OCI-LY3 (cell line): Measurements from ENCODE around the gene RNU2-63P.
A peak's percentile ranks its signal among the peaks of the same experiment; 100 is the strongest.
"Not testable (repeated sequence)": the region's sequence is repeated elsewhere in the genome, so short reads cannot be mapped to it uniquely, and the experiment has no call there.

Source experiments
- H2AFZ ChIP-seq: fragments of 200-600, 300-600 bp; shearing (Covaris generic); 2 replicates; pipeline ENCODE4 v1.6.0; 2014; ENCODE audit warnings: antibody characterized with exemption, low read depth, low read length
- H3K27ac ChIP-seq: fragments of 200-600, 300-600 bp; sonication (generic); 2 replicates; pipeline ENCODE4 v1.5.1; 2014; ENCODE audit warnings: mild to moderate bottlenecking, low read length, moderate library complexity, mixed read lengths
- H3K27me3 ChIP-seq: fragments of 200-600, 300-600 bp; sonication (generic); 2 replicates; pipeline ENCODE4 v1.6.1; 2014; ENCODE audit warnings: low read depth, low read length, mixed read lengths
- H3K36me3 ChIP-seq: fragments of 200-600, 300-600 bp; sonication (generic); replicated peaks from 2 replicates; pipeline ENCODE3; 2014; ENCODE audit warnings: low read depth, low read length, mixed read lengths
- H3K4me1 ChIP-seq: fragments of 300-600, 200-600 bp; sonication (generic); 2 replicates; pipeline ENCODE4 v1.6.1; 2014; ENCODE audit warnings: low read length, mixed read lengths
- H3K4me2 ChIP-seq: fragments of 200-600, 300-600 bp; sonication (generic); 2 replicates; pipeline ENCODE4 v1.6.1; 2014; ENCODE audit warnings: low read length, mixed read lengths
- H3K4me3 ChIP-seq: fragments of 300-600, 200-600 bp; sonication (generic); 2 replicates; pipeline ENCODE4 v1.5.1; 2014; ENCODE audit warnings: antibody characterized with exemption, mild to moderate bottlenecking, low read length, moderate library complexity
- H3K79me2 ChIP-seq: fragments of 300-600, 200-600 bp; shearing (Covaris generic); 2 replicates; pipeline ENCODE4 v1.6.1; 2014; ENCODE audit warnings: mild to moderate bottlenecking, low read length, mixed read lengths
- H3K9ac ChIP-seq: fragments of 300-600, 200-600 bp; shearing (Covaris generic); 2 replicates; pipeline ENCODE4 v1.6.0; 2014; ENCODE audit warnings: mild to moderate bottlenecking, low read length, moderate library complexity
- H3K9me3 ChIP-seq: fragments of 200-600, 300-600 bp; shearing (Covaris generic); 2 replicates; pipeline ENCODE4 v1.6.1; 2014; ENCODE audit warnings: low read length, mixed read lengths; ENCODE audit not compliant: insufficient read depth
- H4K20me1 ChIP-seq: fragments of 200-600, 300-600 bp; sonication (generic); 2 replicates; pipeline ENCODE4 v1.6.1; 2016; ENCODE audit warnings: low read length, mixed read lengths; ENCODE audit not compliant: insufficient read depth
- EZH2phosphoT487 ChIP-seq: fragments of 200-600 bp; shearing (Covaris generic); IDR thresholded peaks from 2 replicates; pipeline ENCODE4 v1.6.1; 2018; ENCODE audit warnings: antibody characterized with exemption, mixed run types, low read depth
- TF ChIP-seq, protein P1 (sequence below): fragments of 200-600, 300-600 bp; sonication (generic); IDR thresholded peaks from 2 replicates; pipeline ENCODE4 v1.5.1; 2014; ENCODE audit warnings: antibody characterized with exemption, low read length, low read depth

Gene RNU2-63P

DNA sequence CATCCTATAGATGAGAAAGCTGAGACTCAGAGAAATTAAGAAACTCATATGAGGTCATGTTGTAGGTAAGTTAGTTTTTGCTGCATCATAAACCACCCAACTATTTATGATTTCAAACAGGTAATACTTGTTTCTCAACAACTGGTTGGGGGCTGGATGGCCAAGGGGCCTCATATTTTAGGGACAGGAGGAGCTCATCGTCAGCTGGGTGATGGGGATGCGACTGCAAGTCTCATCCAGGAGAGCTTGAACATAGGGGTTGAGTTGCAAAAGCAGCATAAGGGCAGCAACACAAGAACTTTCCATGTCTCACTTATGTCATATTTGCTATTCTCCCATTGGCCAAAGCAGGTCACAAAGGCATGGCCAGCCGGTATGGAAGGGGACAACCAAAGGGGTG, 3.6 kb upstream of the RNU2-63P start:
- Histone ChIP-seq H3K27ac (no peak overlapping the region), H3K4me3 (no peak overlapping the region), H2AFZ (no peak overlapping the region), H3K4me2 (no peak overlapping the region), H3K9me3 (no peaks in the 10 kb centered on the region), H3K36me3 (no peaks in the 10 kb centered on the region), H3K79me2 (no peaks in the 10 kb centered on the region), H3K27me3 (no peaks in the 10 kb centered on the region), H4K20me1 (no peaks in the 10 kb centered on the region), H3K9ac (no peak overlapping the region), H3K4me1 (peaks cover 13% of the 10 kb centered on the region)
- TF ChIP-seq, protein P1, sequence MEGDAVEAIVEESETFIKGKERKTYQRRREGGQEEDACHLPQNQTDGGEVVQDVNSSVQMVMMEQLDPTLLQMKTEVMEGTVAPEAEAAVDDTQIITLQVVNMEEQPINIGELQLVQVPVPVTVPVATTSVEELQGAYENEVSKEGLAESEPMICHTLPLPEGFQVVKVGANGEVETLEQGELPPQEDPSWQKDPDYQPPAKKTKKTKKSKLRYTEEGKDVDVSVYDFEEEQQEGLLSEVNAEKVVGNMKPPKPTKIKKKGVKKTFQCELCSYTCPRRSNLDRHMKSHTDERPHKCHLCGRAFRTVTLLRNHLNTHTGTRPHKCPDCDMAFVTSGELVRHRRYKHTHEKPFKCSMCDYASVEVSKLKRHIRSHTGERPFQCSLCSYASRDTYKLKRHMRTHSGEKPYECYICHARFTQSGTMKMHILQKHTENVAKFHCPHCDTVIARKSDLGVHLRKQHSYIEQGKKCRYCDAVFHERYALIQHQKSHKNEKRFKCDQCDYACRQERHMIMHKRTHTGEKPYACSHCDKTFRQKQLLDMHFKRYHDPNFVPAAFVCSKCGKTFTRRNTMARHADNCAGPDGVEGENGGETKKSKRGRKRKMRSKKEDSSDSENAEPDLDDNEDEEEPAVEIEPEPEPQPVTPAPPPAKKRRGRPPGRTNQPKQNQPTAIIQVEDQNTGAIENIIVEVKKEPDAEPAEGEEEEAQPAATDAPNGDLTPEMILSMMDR = no peak
- no peak for TF ChIP-seq EZH2phosphoT487

DNA sequence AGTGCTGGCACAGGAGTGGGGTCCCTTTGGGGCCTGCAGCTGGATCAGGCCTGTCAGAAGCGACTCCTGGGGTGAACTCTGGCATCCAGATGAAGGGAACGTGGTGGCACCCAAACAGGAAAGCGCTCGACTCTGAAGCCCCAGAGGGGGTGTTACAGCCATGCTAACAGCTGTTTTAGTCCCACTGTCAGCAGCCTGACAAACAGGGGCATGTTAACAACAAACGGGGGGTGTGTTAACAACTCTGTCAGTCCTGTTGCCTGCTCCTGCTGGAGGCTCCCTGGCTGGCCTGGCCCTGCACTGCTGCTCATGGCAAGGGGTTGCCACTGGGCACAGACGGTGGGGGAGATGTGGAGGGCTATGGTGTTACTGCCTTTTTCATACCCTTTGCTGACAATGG, 2.6 kb upstream of the RNU2-63P start:
- H3K9me3 ChIP-seq = no peaks in the 10 kb centered on the region
- no peaks in the 10 kb centered on the region for H4K20me1 ChIP-seq
- H3K27me3 ChIP-seq = no peaks in the 10 kb centered on the region
- no peak overlapping the region for H2AFZ ChIP-seq
- TF ChIP-seq, protein P1 = no peak
- peaks cover 13% of the 10 kb centered on the region for H3K4me1 ChIP-seq
- no peaks in the 10 kb centered on the region for H3K36me3 ChIP-seq
- H3K27ac ChIP-seq = no peak overlapping the region
- H3K79me2 ChIP-seq = no peaks in the 10 kb centered on the region
- H3K4me2 ChIP-seq = no peak overlapping the region
- no peak overlapping the region for H3K4me3 ChIP-seq
- no peak overlapping the region for H3K9ac ChIP-seq

DNA sequence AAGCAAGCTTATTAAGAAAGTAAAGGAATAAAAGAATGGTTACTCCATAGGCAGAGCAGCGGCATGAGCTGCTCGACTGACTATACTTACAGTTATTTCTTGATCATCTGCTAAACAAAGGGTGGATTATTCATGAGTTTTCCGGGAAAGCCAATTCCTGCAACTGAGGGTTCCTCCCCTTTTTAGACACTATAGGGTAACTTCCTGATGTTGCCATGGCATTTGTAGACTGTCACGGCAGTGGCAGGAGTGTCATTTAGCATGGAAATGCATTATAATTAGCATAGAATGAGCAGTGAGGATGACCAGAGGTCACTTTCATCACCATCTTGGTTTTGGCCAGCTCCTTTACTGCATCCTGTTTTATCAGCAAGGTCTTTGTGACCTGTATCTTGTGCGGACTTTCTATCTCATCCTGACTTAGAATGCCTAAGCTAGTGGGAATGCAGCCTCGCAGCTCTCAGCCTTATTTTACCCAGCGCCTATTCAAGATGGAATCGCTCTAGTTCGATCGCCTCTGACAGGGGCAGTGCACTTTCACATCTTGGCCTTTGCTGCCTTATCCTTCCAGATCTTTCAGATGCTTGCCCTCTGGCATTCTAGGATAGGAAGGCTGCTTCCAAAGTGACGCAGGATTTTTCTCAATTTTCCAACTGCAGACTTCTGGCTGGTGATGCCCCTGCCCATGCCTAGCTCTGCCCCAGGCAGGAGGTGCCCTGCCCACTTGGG, 1.9 kb upstream of the RNU2-63P start:
- H3K4me1 ChIP-seq = peaks cover 13% of the 10 kb centered on the region
- H2AFZ ChIP-seq, H3K27ac ChIP-seq, H3K9me3 ChIP-seq, H3K9ac ChIP-seq, H3K4me3 ChIP-seq, H3K79me2 ChIP-seq, H4K20me1 ChIP-seq, H3K27me3 ChIP-seq, H3K36me3 ChIP-seq, H3K4me2 ChIP-seq: not testable (repeated sequence)

DNA sequence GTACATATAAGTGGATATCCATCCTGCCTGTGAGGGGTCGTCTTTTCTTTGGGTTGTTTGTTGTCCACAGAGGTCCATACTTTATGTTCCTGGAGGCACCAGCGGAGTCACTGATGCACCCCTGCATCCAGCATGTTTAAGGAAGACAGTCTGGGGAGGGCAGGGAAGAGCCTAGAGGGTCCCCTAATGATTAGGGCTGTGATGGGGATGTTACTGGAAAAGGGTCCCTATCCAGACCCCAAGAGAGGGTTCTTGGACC, 1.4 kb upstream of the RNU2-63P start:
- H3K36me3 ChIP-seq, H3K27me3 ChIP-seq, H3K79me2 ChIP-seq, H3K9me3 ChIP-seq, H4K20me1 ChIP-seq, H3K27ac ChIP-seq: not testable (repeated sequence)
- Histone ChIP-seq H3K4me2 (peak overlapping the region; percentile 94), H3K4me1 (peaks cover 13% of the 10 kb centered on the region), H2AFZ (peak overlapping the region; percentile 98; the same call in 1 of the 2 replicates), H3K9ac (peak overlapping the region; percentile 85; the same call in 1 of the 2 replicates), H3K4me3 (peak overlapping the region; percentile 91)

DNA sequence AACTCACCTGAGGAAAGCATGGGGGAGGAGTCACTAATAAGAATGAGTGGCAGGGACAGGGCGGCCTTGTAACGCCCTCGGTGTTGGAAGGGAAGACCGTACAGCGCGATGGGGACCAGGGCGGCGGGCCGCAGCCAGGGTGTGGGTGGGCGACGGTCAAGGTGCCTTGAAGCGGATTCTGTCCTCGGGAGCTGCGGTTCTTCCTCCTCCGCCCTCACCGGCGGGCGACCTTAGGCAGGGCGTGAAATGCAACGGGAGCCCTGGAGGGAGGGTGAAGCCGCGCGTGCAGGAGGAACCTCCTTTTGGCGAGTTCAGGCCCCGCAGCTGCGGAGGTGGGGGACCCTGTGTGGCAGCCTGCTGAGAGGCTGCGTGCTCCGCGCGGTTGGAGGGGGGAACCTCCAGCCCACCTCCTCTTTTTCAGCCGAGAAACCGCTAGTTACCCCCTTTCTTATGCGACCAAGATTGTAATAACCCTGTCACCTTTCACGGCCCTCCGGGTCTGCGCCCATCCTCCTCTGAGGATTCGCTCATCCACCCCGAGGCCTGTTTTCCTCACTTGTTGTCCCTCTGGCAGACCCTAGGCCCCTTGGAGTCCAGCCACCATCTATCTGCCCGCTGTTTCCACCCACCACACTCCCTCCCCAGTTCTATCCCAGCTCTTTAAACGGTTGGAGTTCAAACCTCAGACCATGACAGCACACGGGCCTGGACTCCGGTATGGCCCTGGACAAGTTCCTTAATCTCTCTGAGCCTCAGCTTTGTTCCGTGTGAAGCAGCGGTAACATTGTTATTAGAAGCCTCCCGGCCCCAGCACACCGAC, 823 bp upstream of the RNU2-63P start:
- Histone ChIP-seq H3K36me3 (no peaks in the 10 kb centered on the region), H3K9me3 (no peaks in the 10 kb centered on the region), H3K79me2 (no peaks in the 10 kb centered on the region), H3K4me1 (peaks cover 13% of the 10 kb centered on the region), H4K20me1 (no peaks in the 10 kb centered on the region), H3K27me3 (no peaks in the 10 kb centered on the region), H3K27ac (peak overlapping the region; percentile 72), H3K4me3 (peak overlapping the region; percentile 91), H2AFZ (peak overlapping the region; percentile 98), H3K4me2 (peak overlapping the region; percentile 94), H3K9ac (peak overlapping the region; percentile 85)
- TF ChIP-seq, protein P1 = no peak
- TF ChIP-seq EZH2phosphoT487 = no peak
